Body of pancreas (tissue), 4 donors: Measurements from ENCODE around the gene BAZ1A. TPM values are rescaled to one million over a fixed set of nuclear protein-coding genes. Genes with fewer than 3 reads are reported as not detected.

Source experiments
- ATAC-seq: fragments of 150-250 bp; one replicate; pipeline ENCODE4 v1.9.1; 2016
- DNase-seq, 4 donors: peaks; one replicate each; pipeline ENCODE4 v3.0.0-alpha.2; 2019
- H3K27ac ChIP-seq, 4 donors: fragments of 200-600 bp; sonication (generic); 1 replicate in 3 of 4; 2 replicates in 1 of 4; pipeline versions ENCODE4 v1.5.1 to v1.6.1; 2016 to 2019; ENCODE audit warnings: mild to moderate bottlenecking in 1 of 4, mixed read lengths in 1 of 4, moderate library complexity in 1 of 4
- H3K27me3 ChIP-seq, 2 donors: fragments of 200-600 bp; sonication (generic); one replicate each; pipeline ENCODE4 v1.6.0; 2016; ENCODE audit warnings: mild to moderate bottlenecking in 1 of 2
- H3K36me3 ChIP-seq, 2 donors: fragments of 200-600 bp; sonication (generic); replicated peaks in 1 of 2; 2 replicates each; pipeline ENCODE4 v1.5.1; 2016; ENCODE audit warnings: low read depth in 2 of 2; ENCODE audit not compliant: insufficient read depth in 1 of 2
- H3K4me1 ChIP-seq: fragments of 200-600 bp; sonication (generic); one replicate; pipeline ENCODE4 v1.6.0; 2016
- H3K4me3 ChIP-seq, 2 donors: fragments of 200-600 bp; sonication (generic); 1 replicate in 1 of 2; 2 replicates in 1 of 2; pipeline ENCODE4 v1.5.1; 2016 to 2019
- H3K9me3 ChIP-seq, 3 donors: fragments of 200-600 bp; sonication (generic); 1 replicate in 2 of 3; 2 replicates in 1 of 3; pipeline ENCODE4 v1.5.1; 2016
- CTCF ChIP-seq, 7 experiments: fragments of 450-650 bp in 4 of 7; fragments of 200-600 bp in 3 of 7; sonication (generic) in 3 of 7; IDR thresholded peaks; one replicate each; pipeline ENCODE4 v1.5.1; 2016 to 2019; ENCODE audit warnings: antibody characterized with exemption in 7 of 7
- POLR2A ChIP-seq, 3 donors: fragments of 450-650 bp; IDR thresholded peaks; one replicate each; pipeline ENCODE4 v1.6.1; 2016; ENCODE audit warnings: antibody characterized with exemption in 3 of 3, mild to moderate bottlenecking in 2 of 3
- WGBS, 2 donors: methylation state at CpG; one replicate each; pipeline ENCODE4 v1.1.5; 2017; 5-methylcytosine and 5-hydroxymethylcytosine counted together
- intact Hi-C: fragments of 100-400 bp; cut with DNase I; formaldehyde crosslinking; loops from one replicate; pipeline ENCODE4 v1.15.1; 2023
- total RNA-seq, 2 donors: library from RNA; depleted of rRNA; stranded (reverse); fragments of >200 nt; gene quantifications; one replicate each; pipeline ENCODE4 v1.1.0, GENCODE V29; 2016

The BAZ1A gene
- total RNA-seq, 2 donors from 2014 or later: 10.5 to 18.2 TPM

DNA sequence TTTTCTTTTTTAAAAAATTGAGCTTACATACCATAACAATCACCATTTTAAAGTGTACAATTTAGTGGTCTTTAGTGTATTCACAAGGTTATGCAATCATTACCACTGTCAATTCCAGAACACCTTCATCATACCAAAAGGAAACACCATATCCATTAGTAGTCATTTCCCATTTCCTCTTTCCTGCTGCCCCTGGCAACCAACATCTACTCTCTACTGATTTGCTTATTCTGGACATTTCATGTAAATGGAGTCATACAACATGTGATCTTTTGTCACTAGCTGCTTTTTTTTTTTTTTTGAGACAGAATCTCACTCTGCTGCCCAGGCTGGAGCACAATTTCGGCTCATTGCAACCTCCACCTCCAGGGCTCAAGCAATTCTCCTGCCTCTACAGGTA, 93.9 kb downstream of the BAZ1A start:
- Histone ChIP-seq H3K36me3 (peaks cover 0 to 17% of the 10 kb centered on the region in 2 donors), H3K27ac (no peak overlapping the region), H3K9me3 (no peaks in the 10 kb centered on the region), H3K4me3 (no peak overlapping the region), H3K27me3 (no peaks in the 10 kb centered on the region), H3K4me1 (no peaks in the 10 kb centered on the region)
- no peak for DNase-seq
- no peak for TF ChIP-seq CTCF (IDR thresholded peaks at IDR 0.05)
- TF ChIP-seq POLR2A (IDR thresholded peaks at IDR 0.05): no peak
- intact Hi-C loops: no loop called here
- WGBS, 2 donors: 88 to 100% methylated on average over 1 of the region's 1 CpG
- no peak for ATAC-seq

GRCh38 chr14:34780646-34781045, 94.5 kb downstream of the BAZ1A start:
- DNase-seq (no peak), ATAC-seq (no peak)
- Histone ChIP-seq H3K27ac (no peak overlapping the region), H3K4me3 (no peak overlapping the region), H3K9me3 (no peaks in the 10 kb centered on the region), H3K36me3 (peaks cover 0 to 17% of the 10 kb centered on the region in 2 donors), H3K4me1 (no peaks in the 10 kb centered on the region), H3K27me3 (no peaks in the 10 kb centered on the region)
- intact Hi-C loops: no loop called here
- no peak for TF ChIP-seq CTCF (IDR thresholded peaks at IDR 0.05)
- TF ChIP-seq POLR2A (IDR thresholded peaks at IDR 0.05): no peak

DNA sequence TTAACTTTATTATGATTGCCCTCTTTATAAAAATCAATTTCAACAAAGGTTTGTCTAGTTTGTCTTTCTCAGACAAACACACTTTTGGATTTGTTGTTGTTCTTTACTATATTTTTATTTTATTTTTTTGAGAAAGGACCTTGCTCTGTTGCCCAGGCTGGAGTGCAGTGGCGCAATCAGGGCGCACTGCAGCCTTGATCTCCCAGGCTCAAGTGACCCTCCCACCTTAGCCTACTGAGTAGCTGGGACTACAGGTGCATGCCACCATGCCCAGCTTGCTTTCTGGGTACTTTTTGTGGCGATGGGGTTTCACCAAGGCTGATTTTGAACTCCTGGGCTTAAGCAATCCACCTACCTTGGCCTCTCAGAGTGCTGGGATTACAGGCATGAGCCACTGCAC, 96.4 kb downstream of the BAZ1A start:
- Histone ChIP-seq H3K4me3 (no peak overlapping the region), H3K9me3 (no peaks in the 10 kb centered on the region), H3K27ac (no peak overlapping the region), H3K27me3 (no peaks in the 10 kb centered on the region), H3K4me1 (no peaks in the 10 kb centered on the region), H3K36me3 (peaks cover 0 to 24% of the 10 kb centered on the region in 2 donors)
- ATAC-seq (no peak), DNase-seq (no peak)
- TF ChIP-seq POLR2A (IDR thresholded peaks at IDR 0.05) (no peak), CTCF (IDR thresholded peaks at IDR 0.05) (no peak)
- intact Hi-C loops: no loop called here
- WGBS, 2 donors: 91 to 98% methylated on average over 3 of the region's 3 CpGs

- intact Hi-C loops: no loop called here
- no peak overlapping the region for H3K27ac ChIP-seq
- H3K9me3 ChIP-seq: no peaks in the 10 kb centered on the region
- no peak overlapping the region for H3K4me3 ChIP-seq
- ATAC-seq (no peak), DNase-seq (no peak)
- TF ChIP-seq POLR2A (IDR thresholded peaks at IDR 0.05) (no peak), CTCF (IDR thresholded peaks at IDR 0.05) (no peak)
- no peaks in the 10 kb centered on the region for H3K4me1 ChIP-seq
- peaks cover 0 to 15% of the 10 kb centered on the region in 2 donors for H3K36me3 ChIP-seq
- no peaks in the 10 kb centered on the region for H3K27me3 ChIP-seq
- 85 to 90% methylated on average over 1 of the region's 1 CpG for WGBS, 2 donors
Measured at GRCh38 chr14:34776611-34777010, 98.5 kb downstream of the BAZ1A start.

- Histone ChIP-seq H3K9me3 (no peaks in the 10 kb centered on the region), H3K4me1 (no peaks in the 10 kb centered on the region), H3K4me3 (no peak overlapping the region), H3K27me3 (no peaks in the 10 kb centered on the region), H3K36me3 (peaks cover 0 to 15% of the 10 kb centered on the region in 2 donors), H3K27ac (no peak overlapping the region)
- no peak for TF ChIP-seq POLR2A (IDR thresholded peaks at IDR 0.05)
- TF ChIP-seq CTCF (IDR thresholded peaks at IDR 0.05): no peak
- ATAC-seq (no peak), DNase-seq (no peak)
- intact Hi-C loops: no loop called here
- 87 to 89% methylated on average over 4 of the region's 4 CpGs for WGBS, 2 donors
Measured at GRCh38 chr14:34775922-34776321, 99.2 kb downstream of the BAZ1A start.
